ENCODE measurements around the gene CFAP97D2. TPM values are rescaled to one million over a fixed set of nuclear protein-coding genes. Genes with fewer than 3 reads are reported as not detected.

Gene CFAP97D2
- total and polyA plus RNA-seq, 4 donors = 1.3 to 3.7 (median 1.5) TPM

- H3K4me3 ChIP-seq = no peak overlapping the region
- no peak for DNase-seq
- no peak for ATAC-seq (ENCODE audit: insufficient read depth, low FRiP score)
- peaks cover 0 to 10% (median 3%) of the 10 kb centered on the region in 5 donors for H3K4me1 ChIP-seq (ENCODE audit: control insufficient read depth in 5 of 5, insufficient read depth in 5 of 5, low read length in 5 of 5)
- TF ChIP-seq CTCF (IDR thresholded peaks at IDR 0.05; ENCODE audit: control extremely low read depth, extremely low read depth) = no peak
- no peaks in the 10 kb centered on the region for H3K27me3 ChIP-seq (ENCODE audit: control insufficient read depth in 3 of 3, insufficient read depth in 3 of 3, low read length in 2 of 3)
- H3K36me3 ChIP-seq (ENCODE audit: control insufficient read depth in 4 of 4, insufficient read depth in 4 of 4, low read length in 4 of 4) = no peaks in the 10 kb centered on the region
- H3K9me3 ChIP-seq (ENCODE audit: control insufficient read depth in 4 of 4, insufficient read depth in 3 of 4, low read length in 3 of 4) = no peaks in the 10 kb centered on the region
- whole genome bisulfite sequencing, 2 donors = 97 to 98% methylated on average over 14 of the region's 14 CpGs
- no peak overlapping the region for H3K27ac ChIP-seq (ENCODE audit: low read depth in 1 of 2, low read length in 1 of 2)
- no peak overlapping the region for H3K9ac ChIP-seq (ENCODE audit: insufficient read depth in 1 of 2, low read length in 2 of 2)
Observed at GRCh38 chr13:114145722-114146121, 33.3 kb upstream of the CFAP97D2 start.

GRCh38 chr13:114146173-114146572, 32.9 kb upstream of the CFAP97D2 start:
- DNase-seq = peak in 1 of 3 donors; percentile 2
- no peak overlapping the region for H3K9ac ChIP-seq (ENCODE audit: insufficient read depth in 1 of 2, low read length in 2 of 2)
- 94 to 95% methylated on average over 14 of the region's 14 CpGs for WGBS, 2 donors

GRCh38 chr13:114146629-114147028, 32.4 kb upstream of the CFAP97D2 start:
- H3K27ac ChIP-seq (ENCODE audit: low read depth in 1 of 2, low read length in 1 of 2) = no peak overlapping the region
- H3K4me1 ChIP-seq (ENCODE audit: control insufficient read depth in 5 of 5, insufficient read depth in 5 of 5, low read length in 5 of 5) = peaks cover 0 to 10% (median 3%) of the 10 kb centered on the region in 5 donors
- no peaks in the 10 kb centered on the region for H3K27me3 ChIP-seq (ENCODE audit: control insufficient read depth in 3 of 3, insufficient read depth in 3 of 3, low read length in 2 of 3)
- no peak overlapping the region for H3K4me3 ChIP-seq
- DNase-seq (no peak), ATAC-seq (ENCODE audit: insufficient read depth, low FRiP score) (no peak)
- TF ChIP-seq CTCF (IDR thresholded peaks at IDR 0.05; ENCODE audit: control extremely low read depth, extremely low read depth) = no peak
- no peaks in the 10 kb centered on the region for H3K9me3 ChIP-seq (ENCODE audit: control insufficient read depth in 4 of 4, insufficient read depth in 3 of 4, low read length in 3 of 4)
- no peak overlapping the region for H3K9ac ChIP-seq (ENCODE audit: insufficient read depth in 1 of 2, low read length in 2 of 2)
- 78% methylated on average over 10 of the region's 10 CpGs for WGBS, 2 donors
- H3K36me3 ChIP-seq (ENCODE audit: control insufficient read depth in 4 of 4, insufficient read depth in 4 of 4, low read length in 4 of 4) = no peaks in the 10 kb centered on the region

More at GRCh38 chr13:114146173-114146572, 32.9 kb upstream of the CFAP97D2 start:
- Histone ChIP-seq H3K36me3 (ENCODE audit: control insufficient read depth in 4 of 4, insufficient read depth in 4 of 4, low read length in 4 of 4) (no peaks in the 10 kb centered on the region), H3K27me3 (ENCODE audit: control insufficient read depth in 3 of 3, insufficient read depth in 3 of 3, low read length in 2 of 3) (no peaks in the 10 kb centered on the region), H3K4me1 (ENCODE audit: control insufficient read depth in 5 of 5, insufficient read depth in 5 of 5, low read length in 5 of 5) (peaks cover 0 to 10% (median 3%) of the 10 kb centered on the region in 5 donors), H3K4me3 (no peak overlapping the region), H3K9me3 (ENCODE audit: control insufficient read depth in 4 of 4, insufficient read depth in 3 of 4, low read length in 3 of 4) (no peaks in the 10 kb centered on the region), H3K27ac (ENCODE audit: low read depth in 1 of 2, low read length in 1 of 2) (no peak overlapping the region)
- no peak for ATAC-seq (ENCODE audit: insufficient read depth, low FRiP score)
- no peak for TF ChIP-seq CTCF (IDR thresholded peaks at IDR 0.05; ENCODE audit: control extremely low read depth, extremely low read depth)

Measured in lung (tissue), 12 donors.